Measurements from ENCODE around the gene INSIG1.

INSIG1 gene

DNA sequence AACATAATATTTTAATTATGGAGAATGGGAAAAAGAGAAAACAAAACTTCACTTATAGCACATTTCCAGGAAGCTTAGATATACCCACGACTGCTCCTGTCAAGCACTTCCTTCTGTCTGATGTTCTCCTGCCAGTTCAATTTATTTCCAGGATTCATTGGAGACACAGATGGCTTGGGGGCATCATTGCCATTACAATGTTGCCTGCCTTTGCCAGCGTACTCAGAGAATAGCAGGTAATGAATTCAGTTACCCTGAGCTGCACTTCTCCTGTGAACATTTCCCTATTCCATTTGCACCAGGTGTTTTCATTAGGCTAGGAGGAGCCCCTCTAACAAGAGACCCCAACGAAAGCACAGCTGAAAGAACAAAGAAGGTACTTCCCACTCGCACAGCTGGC is 33.7 kb downstream of the INSIG1 start:
- Histone ChIP-seq H3K9ac (no peak overlapping the region), H3K4me1 (peaks cover 0 to 24% (median 10%) of the 10 kb centered on the region in 10 experiments; a peak in 11 of 20 replicates), H4K20me1 (no peaks in the 10 kb centered on the region), H3K36me3 (no peaks in the 10 kb centered on the region), H3K4me2 (no peak overlapping the region), H3K9me3 (replicated peaks in 1 of 11) (peaks cover 0 to 50% (median 27%) of the 10 kb centered on the region in 11 experiments; a peak in 16 of 22 replicates), H3K27ac (no peak overlapping the region), H3K27me3 (no peaks in the 10 kb centered on the region; a peak in 1 of 22 replicates), H3K4me3 (no peak overlapping the region)
- TF ChIP-seq Cebpa-rat (IDR thresholded peaks at IDR 0.05) = no peak

DNA sequence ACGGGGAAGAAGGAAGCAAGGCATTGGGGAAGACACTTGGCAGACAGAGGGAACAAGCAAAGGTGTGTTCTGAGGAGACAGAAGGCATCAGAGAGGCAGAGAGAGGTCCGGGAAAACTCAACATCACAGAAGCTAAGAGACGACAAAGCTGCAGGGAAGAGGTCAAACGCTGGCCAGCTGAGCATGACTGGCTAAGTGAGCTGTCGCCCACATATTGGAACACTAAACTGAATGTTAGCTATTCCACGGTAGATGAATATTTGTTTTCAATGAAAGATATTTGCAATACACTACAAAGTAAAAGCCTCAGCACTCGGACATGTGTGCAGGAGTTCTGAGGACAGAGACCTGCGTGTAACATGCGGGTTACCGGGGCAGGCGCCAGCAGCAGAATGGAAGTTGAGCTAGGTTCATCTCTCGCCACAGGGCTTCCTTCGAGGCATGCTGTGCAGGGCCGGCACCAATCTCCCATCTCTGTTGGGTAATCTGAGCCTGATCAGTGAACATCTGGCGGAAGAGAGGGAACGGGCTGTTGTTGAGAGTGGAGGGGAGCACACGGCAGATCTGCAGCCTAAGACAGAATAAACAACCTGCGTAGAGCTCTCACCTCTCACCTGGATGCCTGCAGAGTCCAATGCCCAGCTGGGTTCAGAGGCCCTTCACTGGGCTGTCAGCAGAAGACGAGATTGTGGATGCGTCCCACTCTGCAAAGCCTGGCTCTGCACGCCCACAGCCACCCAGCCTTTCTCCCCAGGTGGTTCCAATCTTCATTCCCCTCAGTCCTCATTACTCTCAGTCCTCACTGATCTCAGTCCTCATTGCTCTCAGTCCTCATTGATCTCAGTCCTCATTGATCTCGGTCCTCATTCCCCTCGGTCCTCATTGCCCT is 35.9 kb downstream of the INSIG1 start:
- H3K27ac ChIP-seq = no peak overlapping the region
- peaks cover 0 to 31% (median 15%) of the 10 kb centered on the region in 11 experiments; a peak in 14 of 22 replicates for H3K9me3 ChIP-seq (replicated peaks in 1 of 11)
- no peaks in the 10 kb centered on the region for H3K36me3 ChIP-seq
- H3K4me2 ChIP-seq = peak overlapping the region in 8 of 11 experiments; percentile 1 to 53 (median 23); a peak in 14 of 22 replicates
- no peak for TF ChIP-seq Cebpa-rat (IDR thresholded peaks at IDR 0.05)
- H3K4me3 ChIP-seq = no peak overlapping the region
- H3K27me3 ChIP-seq = no peaks in the 10 kb centered on the region; a peak in 2 of 22 replicates
- H3K9ac ChIP-seq = no peak overlapping the region
- H3K4me1 ChIP-seq = peaks cover 4 to 32% (median 19%) of the 10 kb centered on the region in 10 experiments
- H4K20me1 ChIP-seq = peaks cover 0 to 8% (median 0%) of the 10 kb centered on the region in 11 experiments; a peak in 1 of 22 replicates

DNA sequence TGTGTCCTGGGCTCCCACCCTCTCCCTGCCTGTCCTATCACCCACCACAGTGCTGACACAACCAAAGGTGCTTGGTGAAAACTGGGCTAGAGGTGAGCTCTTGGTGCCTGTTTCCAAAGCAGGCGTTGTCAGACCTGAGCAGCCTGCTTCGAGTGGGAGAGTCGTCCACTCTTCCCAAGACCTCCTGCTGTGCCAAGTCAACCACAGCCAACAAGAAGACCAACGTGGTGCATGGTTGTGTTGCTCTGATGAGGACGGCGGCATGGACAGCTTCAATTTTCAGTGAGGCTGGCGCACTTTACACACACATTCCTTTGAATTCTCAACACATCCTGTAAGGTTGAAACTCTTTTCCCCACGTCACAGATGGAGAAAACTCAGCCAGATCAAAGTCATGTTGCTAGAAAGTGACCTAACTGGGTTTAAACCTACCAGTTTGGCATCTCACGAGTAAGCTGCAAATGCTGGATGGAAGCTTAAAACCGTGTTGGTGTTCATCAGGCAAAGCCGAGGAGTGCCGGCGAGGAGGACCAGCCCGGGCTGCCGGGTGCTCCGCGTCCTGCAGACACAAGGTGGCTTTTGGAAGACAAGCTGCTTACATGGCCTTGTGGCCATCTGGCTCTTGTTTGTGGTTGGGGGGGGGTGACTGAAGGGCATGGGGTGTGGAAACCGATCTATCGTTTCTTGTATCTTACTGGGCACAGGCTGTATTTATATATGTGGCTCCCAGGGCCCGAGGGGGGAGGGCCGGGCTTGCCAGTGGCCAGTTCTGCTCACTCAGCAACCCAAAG is 39.3 kb downstream of the INSIG1 start:
- Histone ChIP-seq H3K9ac (no peak overlapping the region), H3K4me1 (peaks cover 16 to 57% (median 38%) of the 10 kb centered on the region in 10 experiments), H3K27me3 (peaks cover 0 to 16% (median 0%) of the 10 kb centered on the region in 11 experiments; a peak in 5 of 22 replicates), H4K20me1 (peaks cover 0 to 8% (median 0%) of the 10 kb centered on the region in 11 experiments; a peak in 4 of 22 replicates), H3K9me3 (replicated peaks in 1 of 11) (peaks cover 0 to 6% (median 0%) of the 10 kb centered on the region in 11 experiments; a peak in 2 of 22 replicates), H3K4me3 (no peak overlapping the region), H3K4me2 (peak overlapping the region in 4 of 11 experiments; percentile 12 to 86 (median 51); a peak in 4 of 22 replicates), H3K27ac (no peak overlapping the region), H3K36me3 (no peaks in the 10 kb centered on the region)
- no peak for TF ChIP-seq Cebpa-rat (IDR thresholded peaks at IDR 0.05)

DNA sequence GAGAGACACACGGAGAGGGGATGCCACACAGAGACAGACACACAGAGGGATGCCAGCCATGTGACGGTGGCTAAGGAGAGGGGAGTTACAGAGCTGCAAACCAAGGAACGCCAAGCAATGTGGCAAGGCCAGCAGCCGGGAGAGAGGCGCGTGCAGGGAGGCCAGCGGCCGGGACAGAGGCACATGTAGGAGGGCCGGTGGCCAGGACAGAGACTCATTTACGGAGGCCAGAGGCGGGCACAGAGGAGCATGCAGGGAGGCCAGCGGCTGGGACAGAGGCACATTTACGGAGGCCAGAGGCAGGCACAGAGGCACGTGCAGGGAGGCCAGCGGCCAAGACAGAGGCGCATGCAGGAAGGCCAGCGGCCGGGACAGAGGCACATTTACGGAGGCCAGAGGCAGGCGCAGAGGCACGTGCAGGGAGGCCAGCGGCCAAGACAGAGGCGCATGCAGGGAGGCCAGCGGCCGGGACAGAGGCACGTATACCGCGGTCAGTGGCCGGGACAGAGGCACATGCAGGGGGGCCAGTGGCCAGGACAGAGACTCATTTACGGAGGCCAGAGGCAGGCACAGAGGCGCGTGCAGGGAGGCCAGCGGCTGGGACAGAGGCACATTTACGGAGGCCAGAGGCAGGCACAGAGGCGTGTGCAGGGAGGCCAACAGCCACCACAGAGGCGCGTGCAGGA is 40.4 kb downstream of the INSIG1 start:
- Histone ChIP-seq H3K27me3 (peaks cover 0 to 24% (median 0%) of the 10 kb centered on the region in 11 experiments; a peak in 6 of 22 replicates), H4K20me1 (peaks cover 0 to 8% (median 0%) of the 10 kb centered on the region in 11 experiments; a peak in 4 of 22 replicates), H3K9me3 (replicated peaks in 1 of 11) (no peaks in the 10 kb centered on the region), H3K4me1 (peaks cover 16 to 55% (median 38%) of the 10 kb centered on the region in 10 experiments), H3K36me3 (no peaks in the 10 kb centered on the region), H3K27ac (peak overlapping the region in 5 of 11 experiments; percentile 43 to 69 (median 57); a peak in 6 of 22 replicates), H3K4me3 (no peak overlapping the region), H3K9ac (peak overlapping the region in 6 of 11 experiments; percentile 39 to 66 (median 60); a peak in 8 of 22 replicates), H3K4me2 (peak overlapping the region; percentile 71 to 91 (median 82))
- TF ChIP-seq Cebpa-rat (IDR thresholded peaks at IDR 0.05) = no peak

GRCh38 chr7:155338632-155339320 is 41.1 kb downstream of the INSIG1 start:
- Histone ChIP-seq H3K27me3 (peaks cover 0 to 29% (median 3%) of the 10 kb centered on the region in 11 experiments; a peak in 8 of 22 replicates), H4K20me1 (peaks cover 0 to 8% (median 0%) of the 10 kb centered on the region in 11 experiments; a peak in 4 of 22 replicates), H3K4me3 (peak overlapping the region in 7 of 10 experiments; percentile 11 to 56 (median 27); a peak in 11 of 20 replicates), H3K36me3 (no peaks in the 10 kb centered on the region), H3K9me3 (replicated peaks in 1 of 11) (no peaks in the 10 kb centered on the region), H3K4me1 (peaks cover 16 to 55% (median 37%) of the 10 kb centered on the region in 10 experiments), H3K9ac (peak overlapping the region in 9 of 11 experiments; percentile 22 to 66 (median 51); a peak in 16 of 22 replicates), H3K4me2 (peak overlapping the region; percentile 71 to 91 (median 82)), H3K27ac (peak overlapping the region in 9 of 11 experiments; percentile 13 to 69 (median 50); a peak in 15 of 22 replicates)
- TF ChIP-seq Cebpa-rat (IDR thresholded peaks at IDR 0.05) = no peak

GRCh38 chr7:155339474-155339873 is 41.8 kb downstream of the INSIG1 start:
- Histone ChIP-seq H4K20me1 (peaks cover 0 to 8% (median 0%) of the 10 kb centered on the region in 11 experiments; a peak in 4 of 22 replicates), H3K36me3 (no peaks in the 10 kb centered on the region), H3K4me2 (peak overlapping the region; percentile 71 to 91 (median 82)), H3K27ac (peak overlapping the region in 5 of 11 experiments; percentile 39 to 69 (median 57); a peak in 7 of 22 replicates), H3K4me1 (peaks cover 20 to 58% (median 39%) of the 10 kb centered on the region in 10 experiments), H3K9me3 (replicated peaks in 1 of 11) (no peaks in the 10 kb centered on the region), H3K27me3 (peaks cover 0 to 32% (median 3%) of the 10 kb centered on the region in 11 experiments; a peak in 8 of 22 replicates), H3K4me3 (peak overlapping the region in 2 of 10 experiments; percentile 31 to 42; a peak in 5 of 20 replicates), H3K9ac (peak overlapping the region in 6 of 11 experiments; percentile 39 to 66 (median 60); a peak in 9 of 22 replicates)
- no peak for TF ChIP-seq Cebpa-rat (IDR thresholded peaks at IDR 0.05)

GRCh38 chr7:155340071-155340531 is 42.4 kb downstream of the INSIG1 start:
- Histone ChIP-seq H4K20me1 (peaks cover 0 to 8% (median 0%) of the 10 kb centered on the region in 11 experiments; a peak in 4 of 22 replicates), H3K4me2 (peak overlapping the region in 9 of 11 experiments; percentile 71 to 91 (median 82); a peak in 18 of 22 replicates), H3K4me3 (no peak overlapping the region), H3K27me3 (peaks cover 0 to 33% (median 3%) of the 10 kb centered on the region in 11 experiments; a peak in 8 of 22 replicates), H3K4me1 (peaks cover 24 to 62% (median 42%) of the 10 kb centered on the region in 10 experiments), H3K9me3 (replicated peaks in 1 of 11) (no peaks in the 10 kb centered on the region), H3K9ac (peak overlapping the region in 2 of 11 experiments; percentile 61 to 65; a peak in 2 of 22 replicates), H3K36me3 (no peaks in the 10 kb centered on the region), H3K27ac (0 out of 22 replicates have a peak overlapping the region, but pooled peaks of 1 of the 11 experiments have one; percentile 43)
- TF ChIP-seq Cebpa-rat (IDR thresholded peaks at IDR 0.05) = no peak
